GM12864 (cell line): Measurements from ENCODE around the gene HEG1.
A peak's percentile ranks its signal among the peaks of the same experiment; 100 is the strongest.

ENCODE experiments used
- DNase-seq: peaks from one replicate; pipeline ENCODE4 v3.0.0-alpha.2; 2011; ENCODE audit warnings: low read depth
- H3K4me3 ChIP-seq: 2 replicates; pipeline ENCODE4 v1.5.1; 2011; ENCODE audit warnings: mild to moderate bottlenecking, low read depth, low read length, control low read depth
- CTCF ChIP-seq: IDR thresholded peaks from 2 replicates; pipeline ENCODE4 v1.5.1; 2011; ENCODE audit warnings: low read depth, mild to moderate bottlenecking, moderate library complexity, low read length, control low read depth, inconsistent platforms; ENCODE audit errors: missing control alignments

HEG1 gene

GRCh38 chr3:125039131-125040100 lies 16.4 kb downstream of the HEG1 start:
- no peak for DNase-seq
- no peak for TF ChIP-seq CTCF
- no peak overlapping the region for H3K4me3 ChIP-seq

DNA sequence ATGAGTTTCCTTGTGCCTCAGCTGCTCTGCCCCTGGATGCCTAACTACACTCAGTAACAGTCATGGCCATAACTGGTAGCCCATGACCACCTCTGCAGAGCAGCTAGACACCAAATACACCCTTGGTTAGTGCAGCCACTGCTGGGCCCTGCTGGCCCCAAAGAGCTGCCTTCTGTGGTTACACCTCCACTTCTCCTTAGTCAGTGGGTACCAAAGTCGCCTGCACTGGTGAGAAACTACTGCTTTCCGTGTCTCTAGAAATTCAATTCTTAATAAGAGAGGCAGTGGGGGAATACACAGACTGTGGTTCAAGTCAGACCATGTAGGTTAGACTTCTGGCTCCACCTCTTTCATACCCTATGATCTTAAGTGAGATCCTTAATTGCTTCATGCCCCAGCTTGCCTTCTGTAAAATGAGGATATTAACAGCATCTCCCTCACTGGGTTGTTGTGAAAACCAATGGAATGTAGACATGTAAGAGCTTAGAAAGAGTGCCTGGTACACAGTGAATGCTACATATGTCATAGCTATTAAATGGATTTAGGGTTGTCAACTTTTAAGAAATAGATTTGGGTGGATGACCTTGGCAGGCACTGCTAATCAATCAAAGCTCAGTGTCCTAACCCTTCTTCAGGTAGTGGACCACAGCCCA lies 18.2 kb downstream of the HEG1 start:
- TF ChIP-seq CTCF = no peak
- no peak for DNase-seq
- H3K4me3 ChIP-seq = no peak overlapping the region

DNA sequence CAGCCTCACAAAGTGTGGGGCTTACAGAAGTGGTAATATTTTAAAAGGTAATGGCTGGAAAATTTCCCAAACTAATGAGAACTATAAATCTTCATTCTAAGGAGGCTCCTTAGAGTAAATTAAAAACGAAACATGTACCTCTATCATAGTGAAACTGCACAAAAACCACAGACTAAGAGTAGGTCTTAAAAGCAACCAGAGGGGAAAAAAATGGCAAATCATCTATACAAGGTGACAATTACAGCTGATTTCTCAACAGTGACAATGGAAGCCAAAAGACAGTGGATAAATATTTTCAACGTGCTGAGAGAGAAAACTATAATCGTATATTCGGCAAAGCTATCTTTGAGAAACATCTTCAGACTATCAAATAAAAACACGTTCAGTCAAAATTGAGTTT lies 20.6 kb downstream of the HEG1 start:
- peak; percentile 59 for DNase-seq
- no peak for TF ChIP-seq CTCF
- no peak overlapping the region for H3K4me3 ChIP-seq

GRCh38 chr3:125033616-125034015 lies 22.2 kb downstream of the HEG1 start:
- no peak overlapping the region for H3K4me3 ChIP-seq
- no peak for TF ChIP-seq CTCF
- DNase-seq = no peak

DNA sequence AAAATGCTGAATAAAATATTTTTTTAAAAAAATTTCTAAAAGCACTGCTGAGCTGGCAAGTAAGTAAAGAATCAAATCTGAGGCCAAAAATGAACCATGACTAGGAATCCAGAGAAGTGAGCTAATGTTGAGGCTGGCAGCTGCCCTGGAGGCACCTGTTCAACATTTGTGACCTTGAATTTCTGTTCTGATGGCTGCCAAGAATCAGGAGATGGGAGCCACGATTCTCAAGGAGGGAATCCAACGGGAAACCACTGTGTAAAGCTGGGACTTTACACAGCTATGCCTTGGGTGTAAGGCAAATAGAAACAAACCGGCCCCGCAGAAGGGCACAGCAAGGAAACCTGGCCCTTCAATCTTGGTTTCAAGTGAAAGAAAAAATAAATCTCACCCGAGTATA lies 22.7 kb downstream of the HEG1 start:
- H3K4me3 ChIP-seq = no peak overlapping the region
- no peak for DNase-seq
- TF ChIP-seq CTCF = no peak

- H3K4me3 ChIP-seq = no peak overlapping the region
- no peak for DNase-seq
- no peak for TF ChIP-seq CTCF
Observed at GRCh38 chr3:125032683-125033082, 23.1 kb downstream of the HEG1 start.
